Activated CD4-positive, alpha-beta T cell treated with anti-CD3 and anti-CD28 coated beads, Interleukin-2, amount 50 U/mL, for 1 hour (primary cell): Measurements from ENCODE around the gene WWC2.

Experiments
- DNase-seq: peaks from one replicate; pipeline ENCODE4 v3.0.0-alpha.2; 2020

Gene WWC2

GRCh38 chr4:183261953-183262775, 163.1 kb downstream of the WWC2 start:
- DNase-seq, result peak; percentile 72

DNA sequence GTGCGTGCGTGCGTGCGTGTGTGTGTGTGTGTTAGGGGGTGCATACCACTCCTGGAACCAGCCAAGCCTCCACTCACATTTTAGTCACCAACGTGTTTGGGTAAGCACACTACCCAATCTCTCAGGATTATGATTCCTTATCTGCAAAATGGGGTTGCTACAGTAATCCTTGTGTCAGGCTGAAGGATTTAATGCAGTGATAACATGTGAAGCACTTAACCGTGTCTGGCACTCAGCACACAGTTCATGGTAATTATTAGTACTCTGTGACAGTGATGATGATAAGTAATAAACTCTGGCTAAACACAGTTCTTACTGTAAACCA, 163.7 kb downstream of the WWC2 start:
- no peak for DNase-seq

GRCh38 chr4:183263787-183264386, 164.8 kb downstream of the WWC2 start:
- no peak for DNase-seq

DNA sequence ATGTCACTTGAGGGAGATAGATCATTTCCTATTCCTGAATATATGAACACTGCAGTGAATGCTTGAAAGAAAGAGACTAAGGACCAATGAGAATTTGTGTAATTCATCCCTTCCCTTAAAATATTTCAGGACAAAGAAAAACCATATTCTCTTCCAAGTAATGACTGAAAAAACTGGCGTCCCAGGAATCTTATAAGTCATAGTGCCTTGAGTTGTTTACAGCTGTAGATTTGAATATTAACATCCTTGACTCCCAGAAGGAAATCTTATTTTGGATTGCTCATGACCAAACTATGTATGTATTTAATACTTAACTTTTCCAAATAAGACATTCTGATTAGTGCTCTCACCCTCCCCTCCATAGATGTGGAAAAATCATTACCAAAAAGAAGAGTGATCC, 165.6 kb downstream of the WWC2 start:
- DNase-seq, result no peak

DNA sequence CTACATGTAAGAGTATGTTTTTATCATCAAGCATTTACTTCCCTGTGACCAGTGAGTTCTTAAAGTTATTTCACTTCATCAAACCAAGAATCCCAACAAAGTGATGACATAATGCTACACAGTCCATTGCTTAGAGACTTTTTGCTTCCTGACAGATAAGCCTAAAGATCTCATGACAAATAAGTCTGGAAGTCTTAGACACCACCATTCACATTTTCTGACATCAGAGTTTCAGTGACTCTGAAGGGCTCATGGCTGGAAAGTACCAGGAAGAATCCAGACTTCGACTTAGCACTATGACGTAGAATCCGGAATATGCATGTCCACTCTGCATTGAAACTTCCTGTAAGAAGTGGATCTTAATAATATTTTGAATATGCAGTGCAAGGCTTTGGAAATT, 167.3 kb downstream of the WWC2 start:
- DNase-seq, result no peak

GRCh38 chr4:183268556-183268955, 169.5 kb downstream of the WWC2 start:
- no peak for DNase-seq

GRCh38 chr4:183272384-183272783, 173.3 kb downstream of the WWC2 start:
- no peak for DNase-seq

- no peak for DNase-seq
Measured at GRCh38 chr4:183276106-183276505, 177.0 kb downstream of the WWC2 start.

DNA sequence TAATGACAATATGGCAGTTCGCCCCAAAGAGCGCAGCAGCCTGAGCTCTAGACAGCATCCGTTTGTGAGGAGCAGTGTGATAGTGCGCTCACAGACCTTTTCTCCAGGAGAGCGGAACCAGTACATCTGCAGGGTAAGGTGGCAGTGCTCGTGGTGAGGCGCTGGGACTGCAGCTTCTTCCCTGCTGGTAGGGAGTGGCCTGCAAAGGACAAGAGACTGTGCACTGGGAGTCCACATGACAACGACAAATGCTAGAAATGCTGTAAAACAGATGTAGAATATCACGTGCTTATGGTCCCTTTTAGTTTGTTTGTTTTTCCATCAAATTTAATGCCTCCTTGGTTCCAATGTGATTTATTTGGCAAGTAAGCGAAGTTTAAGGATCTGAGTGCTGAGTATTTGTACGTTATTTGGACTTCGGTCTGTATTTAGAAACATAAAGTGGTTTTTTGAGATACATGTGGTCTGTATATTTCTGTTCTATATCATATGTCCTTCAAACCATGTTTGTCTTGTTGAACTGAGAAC, 185.3 kb downstream of the WWC2 start:
- DNase-seq, result no peak

GRCh38 chr4:183284965-183285364, 185.9 kb downstream of the WWC2 start:
- DNase-seq, result no peak

GRCh38 chr4:183285886-183286285, 186.8 kb downstream of the WWC2 start:
- no peak for DNase-seq

DNA sequence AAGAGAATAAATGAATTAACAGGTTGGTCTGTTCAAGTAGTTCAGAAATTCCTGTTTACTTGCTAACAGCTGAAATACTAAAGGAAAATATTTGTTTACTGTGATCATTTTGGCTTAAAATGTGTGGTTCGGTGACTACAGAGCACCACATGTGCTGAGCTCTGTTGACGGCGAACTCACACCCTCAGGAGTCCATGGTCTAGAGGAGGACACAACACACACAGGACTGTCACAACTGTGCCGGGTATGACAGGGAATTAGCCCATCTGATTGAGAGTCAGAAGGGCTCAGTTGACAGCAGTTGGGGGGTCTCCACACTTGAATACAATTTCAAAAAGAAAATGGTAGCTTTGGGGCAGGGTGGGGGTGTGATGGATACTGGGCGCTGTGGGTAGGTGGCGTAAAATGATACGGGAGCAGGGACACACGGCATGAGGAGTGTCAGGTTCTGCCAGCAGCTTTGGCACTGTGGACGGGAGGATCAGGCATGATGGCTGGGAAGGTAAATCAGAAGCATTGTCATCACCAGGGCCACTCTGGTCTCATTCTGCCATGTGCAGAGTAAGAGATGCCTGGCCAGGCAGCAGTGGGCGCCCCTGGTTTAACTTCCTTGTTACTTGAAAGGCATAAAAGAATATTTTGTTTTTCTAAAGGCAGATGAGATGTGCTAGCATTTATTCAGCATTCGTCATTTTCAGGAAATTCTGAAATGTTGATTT, 187.7 kb downstream of the WWC2 start:
- DNase-seq, result no peak

DNA sequence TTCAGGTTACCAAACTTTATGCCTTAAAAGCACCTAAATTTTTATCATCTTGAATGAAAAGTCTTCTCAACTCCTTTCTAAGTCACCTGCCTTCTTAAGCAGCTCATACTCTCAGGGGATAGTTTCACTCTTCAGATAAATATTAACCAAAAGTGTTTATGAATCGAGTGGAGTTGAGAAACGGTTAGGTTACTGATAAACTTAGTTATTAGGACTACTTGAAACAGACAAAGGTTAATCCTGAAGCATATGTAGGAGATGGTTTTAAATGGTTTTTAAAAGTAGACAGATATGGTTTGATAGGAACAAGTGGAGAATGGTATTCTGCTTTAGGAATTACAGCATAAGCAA, 188.2 kb downstream of the WWC2 start:
- no peak for DNase-seq

DNA sequence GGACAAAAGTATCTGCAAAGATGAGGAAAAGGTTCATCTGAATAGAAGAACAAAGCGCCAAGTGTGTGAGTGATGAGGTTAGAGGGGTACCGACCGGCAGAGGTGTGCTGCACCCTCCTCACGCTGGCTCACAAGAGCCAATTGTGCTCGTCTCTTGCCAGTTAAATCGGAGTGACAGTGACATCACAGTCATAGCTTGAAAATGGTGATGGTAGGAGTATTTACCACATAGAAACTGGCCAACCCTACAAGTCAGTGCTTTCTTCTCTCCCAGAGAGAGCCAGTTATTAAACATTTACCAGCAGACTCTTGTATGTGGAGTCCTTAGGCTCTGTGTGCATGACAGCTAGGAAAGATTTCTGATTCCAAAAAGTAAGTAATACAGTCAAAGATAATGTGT, 188.6 kb downstream of the WWC2 start:
- DNase-seq, result no peak

DNA sequence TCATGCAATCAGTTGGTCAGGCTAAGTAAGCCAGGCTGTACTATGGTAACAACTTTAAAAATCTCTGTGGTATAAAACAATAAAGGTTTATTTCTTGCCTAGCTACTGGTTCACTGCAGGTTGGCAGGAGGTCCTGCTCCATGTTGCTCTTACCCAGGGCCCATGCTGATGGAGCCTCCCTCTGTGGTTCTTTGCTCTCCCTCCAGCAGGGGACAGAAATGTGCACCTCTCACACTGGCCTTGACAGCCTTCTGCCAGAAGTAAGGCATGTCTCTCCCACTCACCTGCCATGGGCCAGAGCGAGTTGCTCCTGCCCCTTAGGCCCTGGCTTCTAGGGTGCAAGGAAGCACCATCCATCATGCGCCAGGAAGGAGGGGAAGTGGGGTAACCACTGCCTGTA, 189.9 kb downstream of the WWC2 start:
- no peak for DNase-seq

DNA sequence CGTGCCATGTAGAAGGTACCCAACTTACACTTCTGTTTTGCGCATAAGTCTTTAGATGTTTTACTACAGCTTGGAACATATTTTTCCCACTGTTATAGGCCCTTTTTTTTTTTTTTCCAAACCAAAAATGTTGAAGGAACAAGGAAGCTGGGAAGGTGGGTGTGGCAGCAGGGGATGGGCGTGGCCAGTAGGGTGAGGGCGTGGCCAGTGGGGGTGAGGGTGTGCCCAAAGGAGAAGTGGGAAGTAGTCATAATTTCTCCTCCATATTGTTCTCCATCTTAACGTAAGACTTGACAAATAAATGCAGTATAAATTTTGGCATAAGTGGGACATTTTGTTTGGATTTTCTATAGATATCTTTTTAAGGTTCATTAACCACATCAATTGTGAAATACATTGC, 190.6 kb downstream of the WWC2 start:
- no peak for DNase-seq

- no peak for DNase-seq
Measured at GRCh38 chr4:183291070-183291469, 192.0 kb downstream of the WWC2 start.

DNA sequence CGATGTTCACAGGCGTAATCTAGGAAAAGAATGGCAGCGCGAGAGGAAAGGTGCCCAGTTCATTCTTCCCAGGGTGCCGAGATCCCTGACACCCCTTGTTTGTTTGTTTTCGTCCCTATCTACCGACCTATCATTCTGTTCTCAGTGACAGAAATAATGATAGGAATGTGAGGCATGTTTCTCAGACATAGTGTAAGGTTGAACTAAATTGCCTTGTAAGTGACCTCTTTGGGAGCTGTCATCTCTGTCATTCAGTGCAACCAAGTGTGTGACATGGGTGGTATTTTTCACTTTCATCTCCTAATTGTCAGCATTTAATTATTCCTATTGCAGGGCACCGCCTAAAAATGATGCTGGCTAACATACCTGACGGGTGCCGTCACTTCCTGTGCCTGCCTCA, 196.7 kb downstream of the WWC2 start:
- DNase-seq, result no peak

DNA sequence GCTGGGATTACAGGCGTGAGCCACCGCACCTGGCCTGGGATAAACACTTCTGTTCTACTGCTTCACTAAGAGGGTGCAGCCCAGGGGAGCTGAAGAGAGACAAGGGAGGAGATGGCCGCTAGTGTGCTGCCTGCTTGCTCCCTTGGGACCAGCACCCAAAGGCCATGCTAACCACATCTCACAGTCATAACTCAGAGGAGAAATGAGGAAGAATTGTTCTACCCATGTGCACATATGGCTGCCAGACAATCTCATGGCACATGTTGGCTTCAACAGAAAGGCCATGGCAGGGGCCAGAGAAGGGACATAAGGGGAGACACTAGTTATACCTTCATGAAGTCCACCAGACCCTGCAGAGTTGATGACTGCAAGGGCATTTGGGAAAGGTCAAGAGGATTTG, 198.6 kb downstream of the WWC2 start:
- no peak for DNase-seq

- no peak for DNase-seq
Measured at GRCh38 chr4:183299464-183299863, 200.4 kb downstream of the WWC2 start.

- no peak for DNase-seq
Measured at GRCh38 chr4:183300070-183300469, 201.0 kb downstream of the WWC2 start.

- no peak for DNase-seq
Measured at GRCh38 chr4:183300655-183301054, 201.6 kb downstream of the WWC2 start.

GRCh38 chr4:183303301-183303700, 204.2 kb downstream of the WWC2 start:
- DNase-seq, result no peak

GRCh38 chr4:183304067-183304466, 205.0 kb downstream of the WWC2 start:
- DNase-seq, result no peak
